ENCODE results near the gene KRTAP9-8.
"Not testable (repeated sequence)": the region's sequence is repeated elsewhere in the genome, so short reads cannot be mapped to it uniquely, and the experiment has no call there.

Gene KRTAP9-8

GRCh38 chr17:41237949-41238437 is at the start of gene KRTAP9-8:
TSS of gene KRTAP9-8 (plus strand) at chr17:41237999. CDS start at chr17:41238052, 53 bp downstream.
- intact Hi-C loops (cut with DNase I); DNase-seq: not testable (repeated sequence)

- DNase-seq; intact Hi-C loops (cut with DNase I): not testable (repeated sequence)
These were observed 47.9 kb upstream of the KRTAP9-8 start, which contains the start of gene KRTAP9-1 for GRCh38 chr17:41189837-41190318. TSS of gene KRTAP9-1 (plus strand) at chr17:41189887. CDS start at chr17:41189887, 0 bp downstream.

- intact Hi-C loops (cut with DNase I): no loop called here
These were observed 47.5 kb upstream of the KRTAP9-8 start for GRCh38 chr17:41190328-41190727.

GRCh38 chr17:41196068-41196467 is 41.7 kb upstream of the KRTAP9-8 start:
- intact Hi-C loops (cut with DNase I): no loop called here
- DNase-seq: no peak

More at GRCh38 chr17:41190328-41190727, 47.5 kb upstream of the KRTAP9-8 start:
- DNase-seq: no peak

- intact Hi-C loops (cut with DNase I): no loop called here
These were observed 38.2 kb upstream of the KRTAP9-8 start for GRCh38 chr17:41199421-41200078.

GRCh38 chr17:41211845-41212466 is 25.8 kb upstream of the KRTAP9-8 start:
- intact Hi-C loops (cut with DNase I): no loop called here
- DNase-seq: no peak

More at GRCh38 chr17:41199421-41200078, 38.2 kb upstream of the KRTAP9-8 start:
- no peak for DNase-seq

- intact Hi-C loops (cut with DNase I): no loop called here
- DNase-seq: no peak
These were observed 25.2 kb upstream of the KRTAP9-8 start for GRCh38 chr17:41212524-41213169.

- DNase-seq: no peak
- intact Hi-C loops (cut with DNase I): no loop called here
These were observed 22.1 kb upstream of the KRTAP9-8 start for GRCh38 chr17:41215681-41216080.

- DNase-seq: no peak
- intact Hi-C loops (cut with DNase I): no loop called here
These were observed 14.0 kb upstream of the KRTAP9-8 start for GRCh38 chr17:41223821-41224220.

GRCh38 chr17:41226051-41226450 is 11.7 kb upstream of the KRTAP9-8 start:
- no peak for DNase-seq
- intact Hi-C loops (cut with DNase I): no loop called here

- intact Hi-C loops (cut with DNase I); DNase-seq: not testable (repeated sequence)
These were observed 11.2 kb upstream of the KRTAP9-8 start, which contains the start of gene KRTAP9-2 for GRCh38 chr17:41226598-41227095. TSS of gene KRTAP9-2 (plus strand) at chr17:41226648. CDS start at chr17:41226655, 7 bp downstream.

- no peak for DNase-seq
- intact Hi-C loops (cut with DNase I): no loop called here
These were observed 7.7 kb upstream of the KRTAP9-8 start for GRCh38 chr17:41230094-41230493.

GRCh38 chr17:41231731-41232130 is 6.1 kb upstream of the KRTAP9-8 start:
- DNase-seq: no peak
- intact Hi-C loops (cut with DNase I): no loop called here

GRCh38 chr17:41232399-41233105 is 5.2 kb upstream of the KRTAP9-8 start, which contains the start of gene KRTAP9-3:
TSS of gene KRTAP9-3 (plus strand) at chr17:41232449. CDS start at chr17:41232502, 53 bp downstream.
- intact Hi-C loops (cut with DNase I); DNase-seq: not testable (repeated sequence)

- DNase-seq; intact Hi-C loops (cut with DNase I): not testable (repeated sequence)
These were observed 683 bp upstream of the KRTAP9-8 start for GRCh38 chr17:41237116-41237515.

GRCh38 chr17:41246995-41247787 is 9.4 kb downstream of the KRTAP9-8 start:
- intact Hi-C loops (cut with DNase I); DNase-seq: not testable (repeated sequence)

GRCh38 chr17:41249637-41250240 is 11.9 kb downstream of the KRTAP9-8 start, which contains the start of gene KRTAP9-4:
TSS of gene KRTAP9-4 (plus strand) at chr17:41249687. CDS start at chr17:41249721, 34 bp downstream.
- intact Hi-C loops (cut with DNase I); DNase-seq: not testable (repeated sequence)

GRCh38 chr17:41251261-41251660 is 13.5 kb downstream of the KRTAP9-8 start:
- no peak for DNase-seq
- intact Hi-C loops (cut with DNase I): no loop called here

- DNase-seq: no peak
- intact Hi-C loops (cut with DNase I): no loop called here
These were observed 17.1 kb downstream of the KRTAP9-8 start for GRCh38 chr17:41254861-41255260.
